T47D (cell line): Measurements from ENCODE around the gene RGS18.
"Not testable (repeated sequence)": the region's sequence is repeated elsewhere in the genome, so short reads cannot be mapped to it uniquely, and the experiment has no call there.

Experiments used
- DNase-seq, 2 experiments: peaks; one replicate each; pipeline versions ENCODE4 v3.0.0 to v3.0.0-alpha.2; 2011 to 2012; ENCODE audit warnings: low read depth in 1 of 2, low spot score in 1 of 2
- JUND ChIP-seq: IDR thresholded peaks from 2 replicates; pipeline ENCODE4 v1.6.1; 2012; ENCODE audit warnings: low read depth
- in situ Hi-C: cut with HindIII; loops from 2 replicates; pipeline ENCODE4 v1.10.0; 2016; ENCODE audit warnings: low sequenced_read_pairs, low pct_unique_long_range_greater_than_20kb

Gene RGS18

DNA sequence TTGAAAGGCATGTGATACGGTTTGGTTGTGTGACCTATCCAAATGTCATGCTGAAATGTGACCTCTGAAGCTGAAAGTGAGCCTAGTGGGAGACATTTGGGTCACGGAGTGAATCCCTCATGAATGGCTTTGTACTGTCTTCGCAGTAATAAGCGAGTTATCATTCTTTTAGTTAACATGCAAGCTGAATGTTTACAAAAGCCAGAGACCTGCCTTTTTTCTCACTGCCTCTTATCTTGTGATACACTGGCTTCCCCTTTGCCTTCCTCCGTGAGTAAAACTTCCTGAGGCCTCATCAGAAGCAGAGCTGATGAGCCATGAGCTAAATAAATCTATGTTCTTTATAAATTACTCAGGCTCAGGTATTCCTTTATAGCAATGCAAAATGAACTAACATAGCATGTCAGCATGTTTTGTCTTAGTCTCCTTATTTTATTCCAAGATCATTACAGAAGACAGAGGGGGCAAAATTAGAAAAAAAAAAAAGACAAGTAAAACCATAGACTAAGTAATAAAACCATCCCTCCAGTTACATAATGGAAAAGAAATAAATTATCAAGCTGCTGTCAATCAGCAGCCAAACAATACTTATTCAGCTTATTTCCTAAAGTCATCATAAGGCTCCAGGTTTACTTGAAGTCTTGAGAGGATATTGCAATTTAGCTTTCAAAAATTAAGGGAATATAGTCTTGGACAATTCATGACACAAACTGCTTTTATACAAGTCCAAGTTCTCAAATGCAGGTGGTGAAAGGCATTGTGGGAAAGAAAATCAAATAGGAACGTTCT lies 12.1 kb downstream of the RGS18 start:
- no peak for DNase-seq
- in situ Hi-C loops: no loop called here
- TF ChIP-seq JUND: no peak

DNA sequence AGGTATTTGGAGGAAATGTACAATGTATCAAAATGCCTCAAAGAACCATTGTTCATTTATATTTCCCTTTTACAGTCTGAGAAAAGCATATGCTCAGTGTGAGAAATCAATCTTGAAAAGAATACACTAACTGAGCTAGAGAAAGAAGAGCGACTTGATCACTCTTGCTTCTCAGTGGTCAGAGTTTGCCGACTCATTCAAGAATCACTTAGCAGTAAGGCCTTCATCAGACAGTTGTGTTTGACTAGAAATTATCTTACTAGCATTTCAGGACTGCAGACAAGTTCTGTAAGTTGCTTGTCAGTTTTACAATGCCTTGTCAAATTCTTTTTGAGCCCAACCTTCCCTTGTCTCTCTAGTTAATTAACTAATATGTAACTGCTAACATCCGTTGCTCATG lies 12.9 kb downstream of the RGS18 start:
- in situ Hi-C loops: no loop called here
- no peak for TF ChIP-seq JUND
- no peak for DNase-seq

- DNase-seq: no peak
- in situ Hi-C loops: no loop called here
- TF ChIP-seq JUND: no peak
Observed at GRCh38 chr1:192175971-192176370, 17.7 kb downstream of the RGS18 start.

DNA sequence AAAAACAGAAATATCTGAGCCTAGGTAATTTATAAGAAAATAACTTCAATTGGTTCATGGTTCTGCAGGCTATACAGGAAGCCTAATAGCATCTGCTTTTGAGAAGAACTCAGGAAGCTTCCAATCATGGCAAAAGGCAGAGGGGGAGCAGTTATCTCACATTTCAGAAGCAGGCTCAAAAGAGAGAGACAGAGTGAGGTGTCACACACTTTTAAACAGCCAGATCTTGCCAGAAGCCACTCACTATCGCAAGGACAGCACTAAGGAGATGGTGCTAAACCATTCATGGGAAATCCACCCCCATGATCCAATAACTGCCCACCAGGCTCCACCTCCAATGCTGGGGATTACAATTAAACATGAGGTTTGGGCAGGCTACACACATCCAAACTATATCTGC lies 25.5 kb downstream of the RGS18 start:
- DNase-seq: no peak
- in situ Hi-C loops: no loop called here
- TF ChIP-seq JUND: no peak

- no peak for DNase-seq
- TF ChIP-seq JUND: no peak
- in situ Hi-C loops: no loop called here
Observed at GRCh38 chr1:192186197-192186596, 27.9 kb downstream of the RGS18 start.

DNA sequence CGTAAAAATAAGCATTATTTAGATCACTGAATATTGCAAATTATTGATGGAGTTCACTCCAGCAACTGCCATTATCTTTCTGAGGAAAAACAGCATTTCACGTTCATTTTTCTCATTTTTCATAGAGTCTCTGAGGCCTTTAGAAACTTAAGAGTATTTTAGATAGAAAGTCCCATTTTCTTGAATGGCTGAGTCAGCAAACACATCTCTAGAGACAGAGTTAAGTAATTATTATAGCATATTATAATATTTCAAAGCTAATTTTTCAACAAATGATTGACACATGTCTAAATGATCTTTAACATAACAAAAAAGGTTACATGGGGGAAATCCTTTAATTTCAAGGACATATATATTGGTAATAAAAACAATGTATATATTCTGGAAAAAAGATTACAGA lies 31.8 kb downstream of the RGS18 start:
- in situ Hi-C loops: no loop called here
- TF ChIP-seq JUND: no peak
- DNase-seq: no peak

GRCh38 chr1:192201303-192201702 lies 43.0 kb downstream of the RGS18 start:
- peak in 1 of 2 experiments; percentile 22 for DNase-seq
- in situ Hi-C loops: no loop called here
- TF ChIP-seq JUND: no peak

DNA sequence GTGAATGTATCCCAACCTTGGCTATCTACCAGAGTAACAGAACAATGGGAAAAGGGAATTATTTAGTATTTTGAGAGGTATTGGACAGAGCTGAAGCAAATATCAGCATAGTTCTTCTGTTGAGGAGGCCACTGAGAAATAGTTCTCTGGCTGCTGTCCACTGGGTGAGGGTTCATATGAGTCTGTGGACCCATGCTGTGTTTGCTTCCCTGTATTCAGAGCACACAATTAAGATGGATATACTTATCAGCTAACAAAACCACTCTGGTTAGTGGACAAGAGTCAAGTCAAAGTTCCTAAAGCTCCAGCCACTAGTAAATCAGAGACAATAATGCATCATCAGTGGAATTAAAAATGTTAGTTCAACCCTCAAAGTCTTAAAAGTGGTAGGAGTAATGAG lies 66.1 kb downstream of the RGS18 start:
- no peak for TF ChIP-seq JUND
- in situ Hi-C loops: no loop called here
- DNase-seq: no peak

DNA sequence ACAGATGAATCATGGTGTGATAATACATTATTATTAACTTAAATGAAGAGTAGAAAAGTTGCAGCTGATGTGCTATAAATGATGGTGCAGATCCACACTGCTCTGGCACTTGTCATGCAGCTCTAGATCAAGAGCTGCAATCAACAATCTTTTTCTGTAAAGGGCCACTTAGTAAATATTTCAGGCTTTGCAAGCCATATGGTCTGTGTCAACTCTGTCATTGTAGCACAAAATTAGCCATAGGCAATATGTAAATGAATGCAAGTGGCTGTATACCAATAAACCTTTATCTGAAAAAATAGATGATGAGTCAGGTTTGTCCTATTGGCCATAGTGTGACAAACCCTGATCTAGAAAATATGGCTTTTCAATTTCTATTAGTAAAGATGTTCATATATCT lies 66.6 kb downstream of the RGS18 start:
- TF ChIP-seq JUND: no peak
- DNase-seq: no peak
- in situ Hi-C loops: no loop called here

- in situ Hi-C loops: no loop called here
- DNase-seq: no peak
Observed at GRCh38 chr1:192225266-192225665, 67.0 kb downstream of the RGS18 start.

GRCh38 chr1:192225703-192226102 lies 67.4 kb downstream of the RGS18 start:
- in situ Hi-C loops: no loop called here
- no peak for DNase-seq
- no peak for TF ChIP-seq JUND

More at GRCh38 chr1:192225266-192225665, 67.0 kb downstream of the RGS18 start:
- TF ChIP-seq JUND: no peak

GRCh38 chr1:192227330-192227729 lies 69.1 kb downstream of the RGS18 start:
- no peak for DNase-seq
- TF ChIP-seq JUND: no peak
- in situ Hi-C loops: no loop called here

DNA sequence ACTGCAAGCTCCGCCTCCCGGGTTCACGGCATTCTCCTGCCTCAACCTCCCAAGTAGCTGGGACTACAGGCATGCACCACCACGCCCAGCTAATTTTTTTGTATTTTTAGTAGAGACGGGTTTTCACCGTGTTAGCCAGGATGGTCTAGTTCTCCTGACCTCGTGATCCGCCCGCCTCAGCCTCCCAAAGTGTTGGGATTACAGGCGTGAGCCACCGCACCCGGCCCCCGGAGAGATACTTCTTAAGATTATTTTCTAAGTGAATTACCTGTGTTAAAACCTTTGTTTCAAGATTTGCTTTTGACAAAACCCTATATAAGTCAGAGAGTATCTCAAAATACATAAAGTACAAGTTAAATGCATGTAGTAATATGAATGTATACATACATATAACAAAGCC lies 69.7 kb downstream of the RGS18 start:
- in situ Hi-C loops, DNase-seq: not testable (repeated sequence)
